Measurements from ENCODE around the gene OPCML.

Gene OPCML

GRCh38 chr11:133408402-133408801, 123.9 kb downstream of the OPCML start:
- no peak for DNase-seq

- DNase-seq = no peak
Observed at GRCh38 chr11:133406489-133406888, 125.8 kb downstream of the OPCML start.

DNA sequence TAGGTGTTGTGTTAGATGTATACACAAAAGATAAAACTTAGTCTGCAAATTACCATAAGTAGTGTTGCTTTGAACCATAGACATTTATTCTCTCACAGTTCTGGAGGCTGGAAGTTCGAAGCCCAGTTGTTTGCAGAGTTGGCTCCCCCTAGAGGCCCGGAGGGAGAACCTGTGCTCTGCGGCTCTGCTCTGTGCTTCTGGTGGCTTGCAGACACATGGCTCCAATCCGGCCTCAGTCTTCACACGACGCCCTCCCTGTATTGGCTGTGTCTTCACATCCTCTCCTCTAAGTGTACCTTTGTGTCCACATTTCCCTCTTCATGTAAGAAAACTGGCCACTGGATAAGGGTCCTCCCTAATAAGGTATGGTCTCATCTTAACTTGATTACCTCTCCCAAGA, 128.4 kb downstream of the OPCML start:
- no peak for DNase-seq

DNA sequence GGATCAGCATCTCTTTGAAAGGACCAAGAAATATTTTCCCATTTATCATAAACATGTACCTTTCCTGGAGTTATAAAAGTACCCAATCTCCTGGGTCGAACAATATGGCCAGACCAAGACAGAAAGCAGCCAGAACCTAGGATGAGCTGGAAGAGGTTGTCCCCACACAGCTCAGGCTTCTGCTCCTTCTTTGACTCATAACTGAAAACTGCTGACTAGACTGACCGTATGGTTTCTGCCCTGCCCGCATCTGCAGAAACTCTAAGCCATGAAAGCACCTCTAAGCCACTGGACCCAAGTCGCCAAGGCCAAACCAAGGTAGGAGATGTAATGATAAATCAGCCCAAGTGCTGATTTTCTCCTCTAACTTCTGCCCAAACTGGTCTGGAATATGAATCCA, 129.8 kb downstream of the OPCML start:
- DNase-seq = no peak

- no peak for DNase-seq
Observed at GRCh38 chr11:133399855-133400625, 132.3 kb downstream of the OPCML start.

- DNase-seq = no peak
Observed at GRCh38 chr11:133399294-133399693, 133.0 kb downstream of the OPCML start.

GRCh38 chr11:133390803-133391202, 141.5 kb downstream of the OPCML start:
- DNase-seq = no peak

GRCh38 chr11:133388975-133389568, 143.2 kb downstream of the OPCML start:
- DNase-seq = no peak

DNA sequence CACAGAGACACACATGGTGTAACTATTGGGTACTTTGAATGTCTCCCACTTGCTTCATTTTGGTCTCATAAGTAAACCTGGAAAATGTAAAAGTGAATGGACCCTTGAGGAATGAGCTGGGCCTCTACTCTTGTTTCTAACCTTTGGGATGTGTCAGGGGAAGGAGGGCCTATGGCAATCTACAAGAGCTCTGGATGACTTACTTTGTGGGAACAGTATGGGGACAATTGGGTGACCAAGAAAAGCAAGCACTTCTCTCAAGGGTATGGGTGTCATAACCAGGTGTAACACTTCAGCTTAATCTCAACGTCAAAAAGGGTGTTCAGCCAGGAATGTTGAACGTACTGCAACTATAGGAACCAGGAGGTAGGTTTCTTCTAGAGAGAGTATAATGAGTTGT, 144.0 kb downstream of the OPCML start:
- DNase-seq = no peak

GRCh38 chr11:133386852-133387251, 145.4 kb downstream of the OPCML start:
- DNase-seq = no peak

- DNase-seq = no peak
Observed at GRCh38 chr11:133386262-133386661, 146.0 kb downstream of the OPCML start.

GRCh38 chr11:133385781-133386180, 146.5 kb downstream of the OPCML start:
- DNase-seq = no peak

DNA sequence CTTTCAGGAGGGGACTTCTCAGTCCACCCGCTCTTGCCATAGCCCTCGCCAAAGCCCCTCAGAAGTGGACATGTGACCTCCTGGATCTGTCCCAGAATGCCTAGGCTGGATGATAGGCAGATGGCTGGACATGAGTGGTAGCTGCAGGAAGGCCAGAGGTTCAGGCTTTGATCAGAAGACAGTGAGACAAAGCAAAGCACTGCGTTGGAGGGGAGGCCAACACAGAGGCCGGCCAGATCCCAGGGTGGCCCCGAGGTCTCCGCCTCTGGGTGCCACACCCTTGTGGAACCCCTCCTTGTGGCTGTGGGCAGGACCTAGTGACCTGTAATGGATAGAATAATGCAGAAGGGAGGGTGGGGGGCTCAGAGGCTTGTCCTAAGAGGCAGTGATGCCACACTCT, 147.6 kb downstream of the OPCML start:
- no peak for DNase-seq

DNA sequence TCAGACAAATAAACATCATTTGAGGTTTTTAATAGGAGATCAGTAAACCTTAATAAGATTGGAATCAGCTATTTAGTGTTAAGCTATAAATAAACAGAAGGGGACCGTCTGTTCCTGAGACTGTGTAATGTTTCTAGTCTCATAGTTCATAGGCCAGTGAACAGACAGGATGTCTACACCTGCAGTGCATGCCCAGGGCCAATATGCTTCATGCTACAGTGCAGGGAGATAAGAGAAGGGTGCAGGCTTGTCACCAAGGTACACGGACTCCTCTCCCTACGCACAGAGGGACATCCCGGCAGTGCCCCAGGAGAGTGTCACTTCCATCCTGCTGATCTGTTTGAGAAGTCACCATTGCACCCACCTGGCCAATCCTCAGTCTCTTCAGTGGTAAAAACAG, 148.6 kb downstream of the OPCML start:
- DNase-seq = no peak

GRCh38 chr11:133383201-133383600, 149.1 kb downstream of the OPCML start:
- DNase-seq = no peak

DNA sequence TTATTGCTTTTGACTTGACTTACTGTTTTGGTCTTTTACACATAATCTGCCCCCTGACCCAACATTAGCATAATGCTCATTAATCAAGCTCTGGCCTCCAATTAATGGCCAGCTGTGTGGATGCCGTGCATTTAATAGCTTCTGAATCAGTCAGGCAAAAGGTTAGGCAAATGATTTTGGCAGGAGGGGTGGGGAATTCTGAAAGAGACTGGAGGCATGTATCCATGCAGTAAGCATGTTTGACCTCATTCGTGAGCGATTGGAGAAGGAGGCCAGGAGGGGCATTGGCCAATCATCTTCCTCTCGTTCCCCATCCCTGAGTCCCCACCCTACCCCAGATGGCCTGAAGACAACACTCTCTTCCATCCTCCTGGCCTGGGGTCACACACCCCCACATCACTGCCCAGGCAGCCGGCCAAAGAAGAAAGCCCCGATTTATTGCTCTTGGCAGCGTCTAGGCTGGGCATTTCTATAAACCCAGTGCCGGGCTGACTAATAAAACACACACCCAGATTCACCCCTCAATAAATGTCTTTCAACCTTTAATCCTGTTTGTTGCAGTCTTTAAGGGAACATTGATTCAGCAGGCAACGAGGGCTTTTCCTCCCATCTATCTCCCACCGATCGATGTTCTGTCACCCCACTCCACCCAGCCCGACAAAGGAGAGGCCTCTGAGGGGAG, 150.0 kb downstream of the OPCML start:
- DNase-seq = no peak

DNA sequence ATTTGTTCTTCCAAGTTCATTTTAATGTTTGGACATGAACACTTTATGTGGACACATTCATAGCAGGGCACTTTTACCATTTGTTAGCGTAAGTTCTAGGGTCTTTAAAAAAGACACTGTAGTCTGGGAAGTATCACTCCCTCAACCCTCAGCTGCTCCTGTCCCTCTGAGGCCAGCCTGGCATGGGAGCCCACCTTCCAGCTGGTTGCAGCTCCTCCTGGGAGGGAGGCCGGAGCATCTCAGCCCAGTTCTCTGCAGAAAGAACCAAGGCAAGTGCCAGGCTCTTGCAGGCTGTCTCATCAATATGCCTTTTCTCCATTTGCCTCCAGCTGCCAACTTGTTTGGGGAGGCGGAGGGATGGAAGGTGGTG, 150.6 kb downstream of the OPCML start:
- DNase-seq = no peak

DNA sequence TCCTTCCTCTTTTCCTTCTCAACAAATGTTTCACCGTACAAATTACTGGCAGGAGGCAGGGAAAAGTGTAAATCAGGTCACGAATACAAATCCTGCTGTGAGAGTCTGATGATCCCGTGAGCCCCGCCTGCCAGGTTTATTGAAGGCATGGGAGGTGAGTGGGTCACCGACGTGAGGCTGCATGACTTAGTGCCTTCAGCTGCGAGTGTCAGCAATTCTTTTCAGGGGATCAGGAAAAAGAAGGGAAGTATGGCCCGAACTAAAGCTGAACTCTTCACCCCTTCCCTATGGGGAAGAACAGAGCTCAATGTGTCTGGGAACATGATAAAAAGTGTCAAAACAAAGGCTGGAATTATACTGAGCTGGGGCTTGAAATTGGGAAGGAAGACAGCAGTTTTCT, 166.2 kb downstream of the OPCML start:
- no peak for DNase-seq

DNA sequence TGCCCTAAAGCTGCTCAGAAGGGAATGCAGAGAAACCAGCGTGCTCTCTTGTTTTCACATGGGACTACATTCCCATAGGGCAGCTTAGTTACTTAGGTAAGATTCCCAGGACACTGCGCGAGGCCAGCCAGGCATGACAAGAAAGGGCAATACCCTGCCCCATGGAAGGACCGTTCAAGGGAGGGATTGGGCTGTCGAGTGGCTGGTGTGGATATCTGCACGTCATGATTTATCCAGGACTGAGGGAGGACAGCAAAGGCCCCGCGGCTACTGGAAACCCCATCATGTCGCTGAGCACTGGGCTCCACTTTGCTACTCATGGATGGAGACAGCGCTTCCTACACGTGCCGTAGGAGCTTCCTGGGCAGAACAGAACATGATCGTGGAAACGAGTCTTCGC, 169.4 kb downstream of the OPCML start:
- no peak for DNase-seq

DNA sequence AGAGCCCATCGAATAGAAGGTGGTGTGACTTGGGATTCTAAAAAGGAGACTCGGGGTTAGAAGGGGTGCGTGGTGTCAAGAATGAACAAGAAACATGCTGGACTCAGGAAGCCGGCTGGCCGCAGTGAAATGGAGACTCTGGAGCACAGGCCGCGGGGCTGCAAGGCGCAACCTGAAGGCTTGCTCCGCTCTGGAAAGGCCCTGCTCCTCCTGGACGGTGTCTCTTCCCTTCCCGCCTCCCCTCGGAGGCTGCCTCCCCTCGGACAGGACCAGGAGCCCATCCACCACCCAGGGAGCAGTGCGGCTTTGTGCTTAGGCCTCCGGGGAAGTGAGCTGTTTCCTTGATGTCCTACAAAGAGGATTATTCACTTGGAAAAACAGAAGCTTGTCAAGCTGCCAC, 170.1 kb downstream of the OPCML start:
- no peak for DNase-seq

DNA sequence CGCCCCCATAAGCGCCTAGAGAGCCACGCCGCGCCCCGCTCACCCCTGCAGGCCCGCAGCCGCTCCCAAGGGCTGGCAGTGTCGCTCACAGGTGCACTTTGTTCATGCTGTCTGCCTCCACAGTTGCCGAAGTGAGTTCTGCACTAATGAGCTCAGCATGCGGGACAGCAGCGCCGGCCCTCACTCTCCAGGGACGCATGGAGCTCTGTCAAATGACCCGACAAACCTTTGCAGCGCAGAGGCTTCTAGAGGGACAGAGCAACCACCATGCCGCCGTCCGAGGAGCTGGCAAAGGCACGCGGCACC, 170.7 kb downstream of the OPCML start:
- no peak for DNase-seq

- no peak for DNase-seq
Observed at GRCh38 chr11:133360860-133361688, 171.2 kb downstream of the OPCML start.

GRCh38 chr11:133355095-133355494, 177.2 kb downstream of the OPCML start:
- no peak for DNase-seq

GRCh38 chr11:133354069-133354468, 178.2 kb downstream of the OPCML start:
- DNase-seq = no peak
